ENCODE data around the gene GUCY1B1. TPM values are rescaled to one million over a fixed set of nuclear protein-coding genes. Genes with fewer than 3 reads are reported as not detected.

GUCY1B1 gene
- total and polyA plus RNA-seq, 10 donors: 3.6 to 20.8 (median 15.0) TPM

GRCh38 chr4:155781249-155781831 lies 22.5 kb downstream of the GUCY1B1 start:
- Histone ChIP-seq H3K27ac (no peak overlapping the region), H3K9me3 (no peaks in the 10 kb centered on the region), H3K27me3 (replicated peaks in 1 of 7) (no peaks in the 10 kb centered on the region), H3K4me1 (no peaks in the 10 kb centered on the region), H3K36me3 (no peaks in the 10 kb centered on the region), H3K4me3 (no peak overlapping the region)
- WGBS, 5 donors: 91 to 97% (median 93%) methylated on average over 4 of the region's 4 CpGs
- intact Hi-C loops (cut with DNase I; ENCODE audit: low total_unique reads): no loop called here
- no peak for DNase-seq
- TF ChIP-seq POLR2AphosphoS5 (IDR thresholded peaks at IDR 0.05) (no peak), CTCF (IDR thresholded peaks at IDR 0.05 in 8 of 11, conservative IDR thresholded peaks at IDR 0.05 in 3 of 11) (no peak), POLR2A (IDR thresholded peaks at IDR 0.05) (no peak)

GRCh38 chr4:155784637-155785036 lies 25.8 kb downstream of the GUCY1B1 start:
- TF ChIP-seq POLR2AphosphoS5 (IDR thresholded peaks at IDR 0.05) (no peak), CTCF (IDR thresholded peaks at IDR 0.05 in 8 of 11, conservative IDR thresholded peaks at IDR 0.05 in 3 of 11) (no peak), POLR2A (IDR thresholded peaks at IDR 0.05) (no peak)
- WGBS, 5 donors: 55 to 70% (median 61%) methylated on average over 1 of the region's 1 CpG
- intact Hi-C loops (cut with DNase I; ENCODE audit: low total_unique reads): no loop called here
- Histone ChIP-seq H3K9me3 (no peaks in the 10 kb centered on the region), H3K27me3 (replicated peaks in 1 of 7) (no peaks in the 10 kb centered on the region), H3K4me3 (no peak overlapping the region), H3K4me1 (peaks cover 0 to 11% (median 2%) of the 10 kb centered on the region in 6 donors), H3K36me3 (no peaks in the 10 kb centered on the region), H3K27ac (no peak overlapping the region)
- no peak for DNase-seq

- Histone ChIP-seq H3K27me3 (replicated peaks in 1 of 7) (no peaks in the 10 kb centered on the region), H3K27ac (no peak overlapping the region), H3K4me3 (no peak overlapping the region), H3K4me1 (peaks cover 0 to 11% (median 2%) of the 10 kb centered on the region in 6 donors), H3K36me3 (no peaks in the 10 kb centered on the region), H3K9me3 (no peaks in the 10 kb centered on the region)
- intact Hi-C loops (cut with DNase I; ENCODE audit: low total_unique reads): no loop called here
- DNase-seq: no peak
- TF ChIP-seq CTCF (IDR thresholded peaks at IDR 0.05 in 8 of 11, conservative IDR thresholded peaks at IDR 0.05 in 3 of 11) (no peak), POLR2AphosphoS5 (IDR thresholded peaks at IDR 0.05) (no peak), POLR2A (IDR thresholded peaks at IDR 0.05) (no peak)
- WGBS, 5 donors: 39 to 56% (median 47%) methylated on average over 1 of the region's 1 CpG
These were observed 27.0 kb downstream of the GUCY1B1 start for GRCh38 chr4:155785828-155786227.

GRCh38 chr4:155787113-155787710 lies 28.4 kb downstream of the GUCY1B1 start:
- no peak overlapping the region for H3K27ac ChIP-seq
- DNase-seq: no peak
- H3K4me1 ChIP-seq: peaks cover 0 to 11% (median 2%) of the 10 kb centered on the region in 6 donors
- 9 to 16% (median 14%) methylated on average over 5 of the region's 5 CpGs for WGBS, 5 donors
- no peaks in the 10 kb centered on the region for H3K27me3 ChIP-seq (replicated peaks in 1 of 7)
- no peak overlapping the region for H3K4me3 ChIP-seq
- no peak for TF ChIP-seq POLR2AphosphoS5 (IDR thresholded peaks at IDR 0.05)
- peak in 10 of 11 experiments; percentile 18 to 67 (median 58) for TF ChIP-seq CTCF (IDR thresholded peaks at IDR 0.05 in 8 of 11, conservative IDR thresholded peaks at IDR 0.05 in 3 of 11)
- intact Hi-C loops (cut with DNase I; ENCODE audit: low total_unique reads): no loop called here
- no peaks in the 10 kb centered on the region for H3K9me3 ChIP-seq
- H3K36me3 ChIP-seq: no peaks in the 10 kb centered on the region

Data from spleen (tissue), 11 donors.